GM18909 (cell line): Measurements from ENCODE around the gene SLC2A2.
"Not testable (repeated sequence)": the region's sequence is repeated elsewhere in the genome, so short reads cannot be mapped to it uniquely, and the experiment has no call there.

Source experiments
- ATAC-seq: cut with Tn5 transposase; IDR thresholded peaks from one replicate; pipeline ENCODE4 v1.9.1; 2021; ENCODE audit warnings: mild to moderate bottlenecking; ENCODE audit not compliant: unreplicated experiment, poor library complexity

The SLC2A2 gene

DNA sequence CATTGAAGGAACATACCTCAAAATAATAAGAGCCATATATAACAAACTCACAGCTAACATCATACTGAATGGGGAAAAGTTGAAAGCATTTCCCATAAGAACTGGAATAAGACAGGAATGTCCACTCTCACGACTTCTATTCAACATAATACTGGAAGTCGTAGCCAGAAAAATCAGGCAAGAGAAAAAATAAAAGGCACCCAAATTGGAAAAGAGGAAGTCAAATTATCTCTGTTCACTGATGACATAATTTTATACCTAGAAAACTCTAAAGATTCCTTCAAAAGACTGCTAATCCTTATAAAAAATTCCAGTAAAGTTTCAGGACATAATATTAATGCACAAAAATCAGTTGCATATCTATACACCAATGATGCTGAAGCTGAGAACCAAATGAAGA is 34.9 kb downstream of the SLC2A2 start:
- ATAC-seq: no peak

DNA sequence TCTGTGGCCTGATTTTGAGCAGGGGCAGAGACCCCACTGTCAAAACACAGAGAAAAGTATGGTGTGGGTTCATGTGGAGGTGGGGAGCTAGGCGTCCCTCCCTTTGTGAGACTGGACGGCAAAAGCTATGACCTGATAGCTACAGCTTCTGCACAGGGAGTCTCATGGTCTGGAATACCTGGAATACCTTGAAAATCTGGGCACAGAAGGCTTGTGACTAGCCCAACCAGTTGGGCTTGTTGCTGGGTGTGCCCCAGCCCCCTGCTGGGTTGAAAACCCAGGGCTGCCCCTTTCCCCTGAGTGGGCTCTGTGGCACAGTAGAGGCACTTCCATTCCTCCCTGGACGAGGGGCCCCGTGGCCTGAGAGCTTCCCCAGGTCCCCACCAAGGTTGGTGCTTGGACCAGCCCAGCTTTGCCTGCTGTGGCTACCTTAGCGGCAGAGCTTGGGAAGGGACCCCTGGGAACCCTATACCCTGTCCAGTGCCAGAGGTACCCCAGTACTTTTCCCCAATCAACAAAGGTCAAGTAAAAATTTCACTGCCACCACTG is 37.3 kb downstream of the SLC2A2 start:
- ATAC-seq: no peak

DNA sequence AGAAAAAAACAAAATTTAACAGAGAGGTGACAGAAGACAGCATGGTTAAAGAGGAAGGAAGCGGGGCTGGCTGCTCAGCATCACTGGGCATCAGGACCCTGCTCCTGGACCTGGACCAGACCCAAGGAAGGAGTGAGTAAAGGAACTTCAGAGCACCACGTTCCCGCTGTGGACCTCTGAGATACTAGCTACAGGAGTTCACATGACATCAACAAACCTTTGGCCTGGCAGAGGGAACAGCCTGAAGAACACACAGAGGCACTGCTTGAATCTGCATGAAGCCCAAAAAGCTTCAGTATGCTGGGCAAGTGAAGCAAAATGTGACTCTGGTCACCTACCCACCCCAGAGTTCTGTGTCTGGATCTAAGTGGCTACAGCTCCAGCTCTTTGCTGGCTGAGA is 38.1 kb downstream of the SLC2A2 start:
- ATAC-seq: no peak

DNA sequence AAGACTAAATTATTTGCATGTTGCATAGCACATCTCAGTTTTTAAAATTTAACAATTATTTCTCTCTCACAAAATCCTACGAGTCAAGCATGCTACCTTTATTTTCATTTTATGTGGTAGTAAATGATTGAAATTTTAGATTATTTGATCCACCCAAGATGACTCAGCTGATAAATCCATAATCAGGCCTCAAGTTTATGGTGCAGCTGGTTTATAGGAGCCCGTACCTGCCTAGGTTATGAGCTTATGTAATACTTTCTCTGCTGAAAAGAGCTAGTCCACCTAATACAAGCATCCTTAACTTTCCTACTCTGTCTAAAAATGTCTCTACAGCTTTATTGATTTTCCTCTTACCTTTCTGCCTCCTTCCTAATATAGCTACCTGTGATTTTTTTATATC is 41.2 kb downstream of the SLC2A2 start:
- ATAC-seq: no peak

DNA sequence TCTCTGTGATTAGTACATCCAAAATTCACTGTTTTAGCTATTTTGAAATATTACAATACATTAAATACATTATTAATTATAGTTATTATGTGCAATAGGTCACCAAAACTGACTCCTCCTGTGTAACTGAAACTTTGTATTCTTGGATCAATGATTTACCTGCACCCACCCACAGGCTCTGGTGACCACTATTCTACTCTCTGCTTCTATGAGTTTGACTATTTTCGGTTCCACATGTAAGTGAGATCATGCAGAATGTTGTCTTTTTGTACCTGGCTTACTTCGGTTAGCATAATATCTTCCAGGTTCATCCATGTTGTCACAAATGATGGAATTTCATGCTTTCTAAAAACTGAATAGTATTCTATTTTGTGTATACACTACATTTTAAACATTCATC is 43.8 kb downstream of the SLC2A2 start:
- ATAC-seq: peak; percentile 98

DNA sequence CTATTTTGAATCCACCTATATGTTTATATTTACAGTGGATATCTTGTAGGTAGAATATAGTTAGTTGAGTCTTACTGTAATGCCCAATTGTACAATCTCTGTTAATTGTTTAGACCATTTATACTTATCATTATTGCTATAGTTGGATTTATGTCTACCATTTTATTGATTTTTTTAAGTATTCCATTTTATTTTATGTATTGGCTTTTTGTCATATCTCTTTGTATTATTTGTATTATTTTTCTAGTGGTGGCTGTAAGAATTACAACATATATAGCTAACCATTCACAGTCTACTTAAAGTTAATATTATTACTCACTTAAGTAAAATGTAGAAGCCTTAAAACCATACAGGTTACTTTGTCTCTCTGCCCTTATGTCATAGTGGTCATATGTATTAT is 46.1 kb downstream of the SLC2A2 start:
- ATAC-seq: no peak

DNA sequence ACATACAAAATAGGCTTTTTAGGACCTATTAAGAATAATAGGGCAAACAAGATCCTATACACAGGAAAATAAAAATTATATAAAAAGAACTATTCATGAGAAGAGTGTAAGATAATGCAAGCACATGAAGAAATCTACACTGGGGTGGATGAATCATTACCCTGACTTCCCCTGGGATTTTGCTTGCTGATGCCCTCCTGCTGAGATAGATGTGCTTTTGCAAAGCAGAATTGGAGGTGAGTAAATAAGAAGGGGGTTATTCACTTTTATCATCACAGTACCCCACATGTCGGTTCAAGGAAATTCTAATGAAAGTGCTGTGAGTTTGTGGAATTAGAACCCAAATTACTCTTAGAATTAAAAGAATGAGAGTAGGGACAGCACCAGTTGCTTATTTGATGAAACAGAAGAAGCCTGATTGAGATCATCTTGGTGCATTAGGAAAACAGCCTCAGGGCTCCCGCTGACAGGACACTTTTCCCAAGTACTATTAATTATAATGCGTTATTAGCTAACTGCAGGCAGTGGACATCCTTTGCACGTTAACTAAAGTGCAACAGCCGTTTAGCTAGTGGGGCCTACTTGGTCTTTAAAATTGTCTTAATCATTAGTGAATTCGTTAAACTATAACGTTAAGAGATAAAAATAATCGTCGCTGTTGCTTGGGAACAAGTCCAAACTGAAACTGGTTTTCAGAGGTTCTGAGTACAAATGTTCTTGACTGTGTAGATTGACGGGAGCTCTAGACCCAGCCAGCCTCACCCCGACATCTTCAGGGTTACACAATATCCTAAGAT is 48.4 kb downstream of the SLC2A2 start:
- ATAC-seq: peak; percentile 34

DNA sequence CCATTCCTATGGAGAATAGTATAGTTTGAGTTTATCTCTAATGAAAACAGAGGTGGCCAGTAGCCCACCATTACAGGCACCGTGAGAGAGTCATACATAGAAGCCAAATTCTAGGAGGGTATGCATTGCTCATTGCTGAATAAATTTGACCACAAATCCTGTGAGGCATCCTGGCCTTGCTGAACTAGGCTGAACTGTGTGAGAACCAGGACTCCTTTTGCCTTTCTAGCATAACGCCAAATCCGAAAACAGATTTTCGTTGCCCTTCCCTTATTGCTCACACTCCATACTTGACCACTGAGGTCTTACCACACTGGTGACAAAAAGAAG is 50.4 kb downstream of the SLC2A2 start:
- ATAC-seq: no peak

DNA sequence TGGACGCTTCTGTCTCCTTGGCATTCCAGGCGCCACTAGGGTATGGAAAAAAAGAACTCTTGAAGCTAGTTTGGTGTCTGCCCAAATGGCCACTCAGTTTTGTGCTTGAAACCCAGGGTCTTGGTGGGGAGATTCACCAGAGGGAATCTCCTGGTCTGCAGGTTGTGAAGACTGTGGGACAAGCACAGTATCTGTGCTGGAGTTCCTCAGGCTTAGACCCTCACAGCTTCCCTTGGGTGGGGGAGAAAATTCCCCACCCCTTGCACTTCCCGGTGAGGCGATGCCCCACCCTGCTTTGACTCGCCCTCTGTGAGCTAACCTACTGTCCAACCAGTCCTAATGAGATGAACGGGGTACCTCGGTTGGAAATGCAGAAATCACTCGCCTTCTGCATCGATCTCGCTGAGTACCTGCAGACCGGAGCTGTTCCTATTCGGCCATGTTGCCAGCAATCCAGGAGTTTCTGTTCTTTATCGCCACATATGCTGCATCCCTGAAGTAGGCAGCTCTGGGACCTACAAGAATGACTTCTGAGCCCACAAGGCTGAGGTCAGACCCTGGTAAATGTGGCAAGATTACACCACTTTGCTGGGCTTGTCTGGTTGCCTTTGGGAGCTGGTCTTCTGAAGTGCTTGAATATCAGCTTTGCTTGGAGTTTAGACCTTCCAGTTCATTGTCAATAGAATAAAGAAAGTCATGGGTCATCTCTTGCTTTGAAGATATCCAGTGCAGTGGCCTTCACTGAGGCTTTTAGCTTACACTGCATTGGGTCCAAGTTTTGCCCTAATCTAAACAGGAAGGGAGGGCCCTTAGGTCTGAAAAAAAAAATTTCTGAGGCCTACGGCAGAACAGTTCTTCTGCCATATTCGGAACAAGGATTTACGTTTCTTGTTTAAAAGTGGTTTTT is 51.0 kb downstream of the SLC2A2 start:
- ATAC-seq: no peak

DNA sequence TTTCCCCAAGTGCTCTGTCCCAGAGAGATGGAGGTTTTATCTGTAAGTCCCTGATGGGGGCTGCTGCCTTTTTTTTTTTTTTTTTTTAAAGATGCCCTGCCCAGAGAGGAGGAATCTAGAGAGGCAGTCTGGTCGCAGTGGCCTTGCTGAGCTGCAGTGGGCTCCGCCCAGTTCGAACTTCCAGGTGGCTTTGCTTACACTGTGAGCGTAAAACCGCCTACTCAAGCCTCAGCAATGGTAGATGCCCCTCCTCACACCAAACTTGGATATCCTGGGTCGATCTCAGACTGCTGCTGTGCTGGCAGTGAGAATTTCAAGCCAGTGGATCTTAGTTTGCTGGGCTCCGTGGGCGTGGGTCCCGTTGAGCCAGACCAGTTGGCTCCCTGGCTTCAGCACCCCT is 51.6 kb downstream of the SLC2A2 start:
- ATAC-seq: no peak

DNA sequence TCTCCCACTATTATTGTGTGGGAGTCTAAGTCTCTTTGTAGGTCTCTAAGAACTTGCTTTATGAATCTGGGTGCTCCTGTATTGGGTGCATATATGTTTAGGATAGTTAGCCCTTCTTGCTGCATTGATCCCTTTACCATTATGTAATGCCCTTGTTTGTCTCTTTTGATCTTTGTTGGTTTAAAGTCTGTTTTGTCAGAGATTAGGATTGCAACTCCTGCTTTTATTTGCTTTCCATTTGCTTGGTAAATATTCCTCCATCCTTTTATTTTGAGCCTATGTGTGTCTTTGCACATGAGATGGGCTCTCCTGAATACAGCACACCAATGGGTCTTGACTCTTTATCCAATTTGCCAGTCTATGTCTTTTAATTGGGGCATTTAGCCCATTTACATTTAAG is 53.6 kb downstream of the SLC2A2 start:
- not testable (repeated sequence) for ATAC-seq

DNA sequence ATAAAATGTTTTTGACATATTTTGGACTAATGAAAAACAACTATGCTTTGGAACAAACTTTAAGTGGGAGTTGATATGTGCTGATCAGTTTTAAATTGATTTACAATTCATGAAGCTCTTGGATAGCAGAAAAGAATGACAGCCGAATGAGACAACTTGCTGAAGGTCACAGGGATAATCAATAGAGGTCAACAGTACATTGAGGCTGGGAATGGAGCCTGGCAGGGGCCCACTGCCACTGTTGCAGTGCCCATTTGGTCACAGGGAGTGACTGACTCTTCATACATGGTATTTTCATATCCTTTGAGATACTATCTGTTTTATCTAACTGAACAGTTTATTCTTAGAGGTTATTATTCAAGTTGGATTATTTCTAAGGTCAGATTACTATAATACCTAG is 59.4 kb downstream of the SLC2A2 start:
- no peak for ATAC-seq

DNA sequence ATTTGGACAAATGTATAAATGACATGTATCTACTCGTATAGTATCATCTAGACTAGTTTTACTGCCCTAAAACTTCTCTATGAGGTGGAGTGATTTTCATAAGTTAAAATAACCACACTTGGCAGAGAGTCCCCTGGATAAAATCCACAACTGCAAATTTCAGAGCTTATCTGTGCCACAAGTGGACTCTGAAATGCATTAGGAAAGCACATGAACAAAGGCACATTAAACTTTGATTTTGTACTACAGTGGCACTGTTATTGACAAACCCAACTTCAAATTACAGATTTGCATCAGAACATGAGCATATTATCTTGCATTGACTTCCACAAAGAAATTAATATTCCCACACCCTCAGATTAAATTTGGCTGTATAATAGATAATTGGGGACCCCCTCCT is 60.0 kb downstream of the SLC2A2 start:
- ATAC-seq: no peak

DNA sequence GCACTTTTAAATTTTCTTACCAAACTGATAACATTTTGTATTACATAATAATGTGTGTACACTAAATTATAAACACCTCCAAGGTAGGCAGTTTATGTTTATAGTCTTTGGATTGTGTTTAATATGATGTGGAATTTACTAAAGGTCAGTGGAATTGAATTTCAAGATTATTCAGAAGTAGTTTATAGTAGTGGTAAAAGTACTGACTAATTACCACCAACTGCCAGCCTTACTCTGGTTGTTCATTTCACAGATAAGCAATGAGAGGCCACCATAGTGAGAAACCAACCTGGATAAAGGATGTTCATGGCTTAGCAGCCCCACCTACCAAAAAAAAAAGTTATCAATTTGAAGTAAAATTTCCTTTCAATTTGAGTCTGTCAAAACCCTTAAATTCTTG is 64.1 kb downstream of the SLC2A2 start:
- ATAC-seq: no peak

DNA sequence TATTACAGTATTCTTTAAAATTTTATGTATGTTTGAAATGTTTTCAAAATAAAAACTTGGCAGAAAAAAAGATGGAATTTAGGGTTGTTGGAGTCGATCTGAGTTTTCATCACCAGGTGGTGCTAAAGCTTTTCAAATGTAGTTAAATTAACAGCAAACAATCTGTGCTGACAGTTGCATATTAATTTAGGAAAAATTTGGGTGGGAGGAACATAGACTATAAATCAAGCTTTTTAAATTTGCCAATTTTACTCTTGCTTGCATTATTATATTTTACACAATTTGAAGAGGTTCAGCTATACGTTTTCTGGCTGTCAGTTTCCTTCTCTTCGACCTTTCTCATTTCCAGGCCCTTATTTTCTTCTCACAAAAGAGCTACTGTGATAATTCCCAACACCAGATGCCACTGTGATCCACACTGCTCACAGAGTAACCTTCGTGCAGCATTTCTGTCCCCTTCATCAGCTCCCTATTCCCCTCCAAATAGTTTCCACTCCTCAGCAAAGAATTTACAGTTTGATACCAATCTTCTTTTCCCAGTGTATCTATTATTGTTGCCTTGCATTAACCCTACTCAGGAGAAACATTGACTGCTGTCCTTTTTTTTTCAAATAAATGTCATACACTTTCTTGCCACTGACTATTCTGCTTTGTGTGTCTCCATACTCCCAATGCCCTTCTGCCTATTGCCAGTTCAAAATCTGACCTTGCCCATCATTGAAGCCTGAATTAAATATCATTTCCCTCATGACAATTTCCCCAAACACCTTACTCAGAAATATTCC is 64.7 kb downstream of the SLC2A2 start:
- no peak for ATAC-seq

DNA sequence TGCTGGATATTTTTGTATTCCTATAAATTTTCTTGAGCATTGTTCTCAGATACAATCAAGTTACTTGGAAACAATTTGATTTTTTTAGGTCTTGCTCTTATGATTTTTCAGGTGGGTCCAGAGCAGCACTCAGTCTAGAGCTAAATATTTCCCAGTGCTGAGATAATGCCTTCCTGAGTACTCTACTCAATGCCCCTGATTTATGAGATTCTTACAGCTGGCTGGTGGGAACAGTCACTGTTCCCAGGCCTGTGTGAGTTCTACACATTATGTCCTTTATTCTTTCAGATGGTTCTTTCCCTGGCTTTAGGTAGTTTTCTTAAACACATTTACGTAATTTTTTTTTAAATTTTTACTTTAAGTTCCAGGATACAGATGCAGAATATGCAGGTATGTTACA is 67.1 kb downstream of the SLC2A2 start:
- ATAC-seq: no peak

DNA sequence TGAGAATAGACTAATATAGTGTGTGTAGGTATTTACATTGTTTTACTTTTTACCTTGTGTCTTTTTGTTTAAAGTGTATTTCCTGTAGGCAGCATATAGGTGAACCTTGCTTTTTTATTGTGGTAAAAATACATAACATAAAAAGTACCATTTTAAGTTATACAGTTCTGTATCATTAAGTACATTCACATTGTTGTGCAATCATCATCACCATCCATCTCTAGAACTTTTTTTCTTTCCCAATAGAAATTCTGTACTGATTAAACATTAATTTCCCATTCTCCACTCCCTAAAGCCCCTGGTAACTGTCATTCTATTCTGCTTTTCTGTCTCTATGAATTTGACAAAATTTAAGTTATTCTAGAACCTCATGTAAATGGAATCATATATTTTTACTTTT is 69.9 kb downstream of the SLC2A2 start:
- no peak for ATAC-seq

DNA sequence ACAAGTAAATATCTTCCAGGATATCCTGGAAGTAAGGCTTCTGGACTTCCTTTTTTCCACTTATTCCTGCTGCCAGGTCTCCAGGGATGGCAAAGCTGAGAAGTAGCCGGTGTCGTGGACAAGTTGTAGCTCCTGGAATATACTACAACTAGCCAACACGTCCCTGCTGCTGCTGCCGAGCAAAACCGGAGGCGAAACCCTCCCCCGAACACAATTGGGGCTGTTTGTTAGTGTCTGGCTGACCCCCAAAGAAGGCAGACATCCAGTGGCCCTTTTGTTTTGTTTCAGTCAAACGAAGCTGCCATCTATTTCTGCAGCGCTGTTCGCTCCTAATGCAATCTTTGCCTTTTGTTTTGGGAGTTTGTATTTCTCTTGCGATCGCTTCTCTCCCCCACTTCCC is 72.8 kb downstream of the SLC2A2 start:
- no peak for ATAC-seq

DNA sequence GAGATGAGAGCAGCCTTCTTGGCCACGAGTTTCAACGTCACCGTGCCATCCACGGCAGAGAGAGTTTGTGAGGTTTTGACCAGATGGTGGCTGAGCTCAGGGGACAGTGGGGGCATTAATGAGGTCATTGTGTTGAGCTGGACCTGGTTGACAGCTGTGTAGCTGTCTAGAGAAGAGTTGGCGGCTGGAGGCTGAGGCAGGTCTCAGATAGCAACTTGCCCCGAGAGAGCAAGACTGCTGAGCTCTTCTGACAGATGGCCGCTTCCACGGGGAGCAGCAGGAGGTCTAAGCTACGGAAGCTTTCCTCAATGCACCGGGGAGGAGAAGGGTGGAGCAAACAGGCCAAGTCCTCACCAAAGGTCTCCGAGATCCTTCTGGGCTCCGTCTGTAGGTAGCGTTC is 73.3 kb downstream of the SLC2A2 start:
- ATAC-seq: no peak

DNA sequence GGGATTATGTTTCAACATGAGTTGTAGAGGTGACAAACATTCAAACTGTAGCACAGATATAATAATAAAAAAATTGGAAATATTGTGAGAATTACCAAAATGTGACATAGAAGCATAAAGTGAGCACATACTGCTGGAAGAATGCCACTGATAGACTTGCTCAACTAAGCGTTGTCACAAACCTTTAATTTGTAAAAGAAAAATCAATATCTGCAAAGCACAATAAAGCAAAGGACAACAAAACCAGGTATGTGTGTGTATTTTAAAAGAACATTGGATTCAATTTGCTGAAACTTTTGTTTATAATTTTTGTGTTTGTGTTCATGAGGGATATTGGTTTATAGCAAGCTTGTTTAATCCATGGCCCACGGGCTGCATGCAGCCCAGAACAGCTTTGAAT is 77.3 kb downstream of the SLC2A2 start:
- no peak for ATAC-seq
